ENCODE results near the gene GYS2. TPM values are rescaled to one million over a fixed set of nuclear protein-coding genes. Genes with fewer than 3 reads are reported as not detected.

GYS2 gene
- total RNA-seq, 6 experiments from 2014 or later, result not detected

- H3K4me3 Mint-ChIP-seq, result no peak overlapping the region
- H3K36me3 Mint-ChIP-seq (ENCODE audit: low read depth), result no peaks in the 10 kb centered on the region
- DNase-seq, result no peak
Observed at GRCh38 chr12:21571046-21571445, 33.6 kb downstream of the GYS2 start.

GRCh38 chr12:21568115-21568514, 36.5 kb downstream of the GYS2 start:
- TF ChIP-seq CTCF (IDR thresholded peaks at IDR 0.05), result no peak
- DNase-seq, result no peak
- Mint-ChIP-seq H3K4me3 (no peak overlapping the region), H3K4me1 (ENCODE audit: low read depth) (no peaks in the 10 kb centered on the region), H3K27me3 (ENCODE audit: insufficient read depth) (peaks cover 12% of the 10 kb centered on the region), H3K9me3 (no peaks in the 10 kb centered on the region), H3K36me3 (ENCODE audit: low read depth) (no peaks in the 10 kb centered on the region), H3K27ac (no peak overlapping the region)

More at GRCh38 chr12:21571046-21571445, 33.6 kb downstream of the GYS2 start:
- Mint-ChIP-seq H3K27ac (no peak overlapping the region), H3K4me1 (ENCODE audit: low read depth) (no peaks in the 10 kb centered on the region), H3K27me3 (ENCODE audit: insufficient read depth) (peaks cover 13% of the 10 kb centered on the region), H3K9me3 (no peaks in the 10 kb centered on the region)
- TF ChIP-seq CTCF (IDR thresholded peaks at IDR 0.05), result no peak

GRCh38 chr12:21566907-21567394, 37.7 kb downstream of the GYS2 start:
- DNase-seq, result no peak
- peaks cover 11% of the 10 kb centered on the region for H3K27me3 Mint-ChIP-seq (ENCODE audit: insufficient read depth)
- H3K4me1 Mint-ChIP-seq (ENCODE audit: low read depth), result no peaks in the 10 kb centered on the region
- TF ChIP-seq CTCF (IDR thresholded peaks at IDR 0.05), result no peak
- no peaks in the 10 kb centered on the region for H3K9me3 Mint-ChIP-seq
- no peaks in the 10 kb centered on the region for H3K36me3 Mint-ChIP-seq (ENCODE audit: low read depth)
- H3K27ac Mint-ChIP-seq, result no peak overlapping the region
- H3K4me3 Mint-ChIP-seq, result no peak overlapping the region

- TF ChIP-seq CTCF (IDR thresholded peaks at IDR 0.05), result no peak
- H3K27me3 Mint-ChIP-seq (ENCODE audit: insufficient read depth), result peaks cover 11% of the 10 kb centered on the region
Observed at GRCh38 chr12:21566223-21566906, 38.3 kb downstream of the GYS2 start.

GRCh38 chr12:21562859-21563258, 41.8 kb downstream of the GYS2 start:
- no peak overlapping the region for H3K4me3 Mint-ChIP-seq
- peaks cover 2% of the 10 kb centered on the region; the same call in 1 of the 2 replicates for H3K27me3 Mint-ChIP-seq (ENCODE audit: insufficient read depth)
- peaks cover 6% of the 10 kb centered on the region for H3K4me1 Mint-ChIP-seq (ENCODE audit: low read depth)
- H3K36me3 Mint-ChIP-seq (ENCODE audit: low read depth), result no peaks in the 10 kb centered on the region
- no peak for TF ChIP-seq CTCF (IDR thresholded peaks at IDR 0.05)
- no peak for DNase-seq
- H3K9me3 Mint-ChIP-seq, result no peaks in the 10 kb centered on the region
- H3K27ac Mint-ChIP-seq, result no peak overlapping the region

More at GRCh38 chr12:21566223-21566906, 38.3 kb downstream of the GYS2 start:
- H3K4me1 Mint-ChIP-seq (ENCODE audit: low read depth), result no peaks in the 10 kb centered on the region
- no peak overlapping the region for H3K27ac Mint-ChIP-seq
- H3K36me3 Mint-ChIP-seq (ENCODE audit: low read depth), result no peaks in the 10 kb centered on the region
- H3K9me3 Mint-ChIP-seq, result no peaks in the 10 kb centered on the region
- no peak for DNase-seq
- H3K4me3 Mint-ChIP-seq, result no peak overlapping the region

Measured in HFFc6 (cell line).